ENCODE measurements around the gene MME.

Gene MME

GRCh38 chr3:155196131-155197021, 116.3 kb downstream of the MME start:
- H3K4me1 ChIP-seq (ENCODE audit: low read depth, poor library complexity, severe bottlenecking) = peaks cover 8% of the 10 kb centered on the region
- H2AFZ ChIP-seq (ENCODE audit: low read depth) = no peak overlapping the region
- H3K27ac ChIP-seq = no peak overlapping the region
- no peak overlapping the region for H3K9ac ChIP-seq
- no peaks in the 10 kb centered on the region for H3K79me2 ChIP-seq (ENCODE audit: insufficient read depth, low read depth)
- H3K4me3 ChIP-seq (IDR thresholded peaks at IDR 0.05; ENCODE audit: insufficient read depth, low read depth, low read length) = no peak overlapping the region
- H3K27me3 ChIP-seq (ENCODE audit: insufficient read depth, low read depth) = no peaks in the 10 kb centered on the region
- H3K36me3 ChIP-seq (ENCODE audit: insufficient read depth) = no peaks in the 10 kb centered on the region
- TF ChIP-seq CTCF (conservative IDR thresholded peaks at IDR 0.05; ENCODE audit: low read depth, low read length) = no peak
- H4K20me1 ChIP-seq (ENCODE audit: insufficient read depth) = no peaks in the 10 kb centered on the region
- H3K4me2 ChIP-seq = no peak overlapping the region

- Histone ChIP-seq H3K27me3 (ENCODE audit: insufficient read depth, low read depth) (no peaks in the 10 kb centered on the region), H3K4me2 (no peak overlapping the region), H3K27ac (no peak overlapping the region), H3K4me1 (ENCODE audit: low read depth, poor library complexity, severe bottlenecking) (peaks cover 9% of the 10 kb centered on the region), H3K9ac (no peak overlapping the region), H3K36me3 (ENCODE audit: insufficient read depth) (no peaks in the 10 kb centered on the region), H3K79me2 (ENCODE audit: insufficient read depth, low read depth) (no peaks in the 10 kb centered on the region), H2AFZ (ENCODE audit: low read depth) (no peak overlapping the region), H3K4me3 (IDR thresholded peaks at IDR 0.05; ENCODE audit: insufficient read depth, low read depth, low read length) (no peak overlapping the region), H4K20me1 (ENCODE audit: insufficient read depth) (no peaks in the 10 kb centered on the region)
- TF ChIP-seq CTCF (conservative IDR thresholded peaks at IDR 0.05; ENCODE audit: low read depth, low read length) = no peak
Measured at GRCh38 chr3:155197786-155198185, 117.7 kb downstream of the MME start.

GRCh38 chr3:155202626-155203025, 122.5 kb downstream of the MME start:
- Histone ChIP-seq H2AFZ (ENCODE audit: low read depth) (no peak overlapping the region), H4K20me1 (ENCODE audit: insufficient read depth) (no peaks in the 10 kb centered on the region), H3K4me2 (no peak overlapping the region), H3K4me3 (IDR thresholded peaks at IDR 0.05; ENCODE audit: insufficient read depth, low read depth, low read length) (no peak overlapping the region), H3K79me2 (ENCODE audit: insufficient read depth, low read depth) (no peaks in the 10 kb centered on the region), H3K4me1 (ENCODE audit: low read depth, poor library complexity, severe bottlenecking) (peaks cover 13% of the 10 kb centered on the region), H3K27ac (no peak overlapping the region), H3K9ac (no peak overlapping the region), H3K27me3 (ENCODE audit: insufficient read depth, low read depth) (no peaks in the 10 kb centered on the region), H3K36me3 (ENCODE audit: insufficient read depth) (no peaks in the 10 kb centered on the region)
- TF ChIP-seq CTCF (conservative IDR thresholded peaks at IDR 0.05; ENCODE audit: low read depth, low read length) = no peak

- Histone ChIP-seq H3K9ac (no peak overlapping the region), H4K20me1 (ENCODE audit: insufficient read depth) (no peaks in the 10 kb centered on the region), H3K36me3 (ENCODE audit: insufficient read depth) (no peaks in the 10 kb centered on the region), H3K4me3 (IDR thresholded peaks at IDR 0.05; ENCODE audit: insufficient read depth, low read depth, low read length) (no peak overlapping the region), H3K27ac (no peak overlapping the region), H2AFZ (ENCODE audit: low read depth) (no peak overlapping the region), H3K79me2 (ENCODE audit: insufficient read depth, low read depth) (no peaks in the 10 kb centered on the region), H3K27me3 (ENCODE audit: insufficient read depth, low read depth) (no peaks in the 10 kb centered on the region), H3K4me1 (ENCODE audit: low read depth, poor library complexity, severe bottlenecking) (peaks cover 31% of the 10 kb centered on the region), H3K4me2 (no peak overlapping the region)
- no peak for TF ChIP-seq CTCF (conservative IDR thresholded peaks at IDR 0.05; ENCODE audit: low read depth, low read length)
Measured at GRCh38 chr3:155204851-155205250, 124.7 kb downstream of the MME start.

Measured in KMS-11 (cell line).